Measurements from ENCODE around the gene TRIM62.

The TRIM62 gene

GRCh38 chr1:33162141-33162540 is 19.7 kb downstream of the TRIM62 start:
- no peak for DNase-seq

GRCh38 chr1:33161061-33161681 is 20.7 kb downstream of the TRIM62 start:
- DNase-seq, result peak in 54 of 56 donors; percentile 26 to 92 (median 74)

GRCh38 chr1:33159577-33159976 is 22.3 kb downstream of the TRIM62 start:
- DNase-seq, result no peak

- no peak for DNase-seq
Observed at GRCh38 chr1:33158366-33158765, 23.5 kb downstream of the TRIM62 start.

- DNase-seq, result no peak
Observed at GRCh38 chr1:33157131-33157530, 24.7 kb downstream of the TRIM62 start.

GRCh38 chr1:33155877-33156538 is 25.8 kb downstream of the TRIM62 start:
- DNase-seq, result no peak

GRCh38 chr1:33153650-33154049 is 28.2 kb downstream of the TRIM62 start:
- no peak for DNase-seq

- peak in 50 of 56 donors; percentile 11 to 86 (median 58) for DNase-seq
Observed at GRCh38 chr1:33152685-33153432, 29.0 kb downstream of the TRIM62 start.

GRCh38 chr1:33151116-33151515 is 30.7 kb downstream of the TRIM62 start:
- DNase-seq, result peak in 1 of 56 donors; percentile 16

- DNase-seq, result no peak
Observed at GRCh38 chr1:33150522-33150921, 31.3 kb downstream of the TRIM62 start.

- DNase-seq, result no peak
Observed at GRCh38 chr1:33149453-33150190, 32.2 kb downstream of the TRIM62 start.

GRCh38 chr1:33148615-33149014 is 33.2 kb downstream of the TRIM62 start:
- DNase-seq, result no peak

- DNase-seq, result no peak
Observed at GRCh38 chr1:33147997-33148314, 33.9 kb downstream of the TRIM62 start.

- DNase-seq, result no peak
Observed at GRCh38 chr1:33147275-33147996, 34.4 kb downstream of the TRIM62 start.

GRCh38 chr1:33146003-33146402 is 35.8 kb downstream of the TRIM62 start:
- no peak for DNase-seq

GRCh38 chr1:33143698-33144097 is 38.1 kb downstream of the TRIM62 start:
- DNase-seq, result no peak

- no peak for DNase-seq
Observed at GRCh38 chr1:33143176-33143575, 38.7 kb downstream of the TRIM62 start.

GRCh38 chr1:33142483-33143064 is 39.3 kb downstream of the TRIM62 start:
- no peak for DNase-seq

- DNase-seq, result no peak
Observed at GRCh38 chr1:33141781-33142180, 40.1 kb downstream of the TRIM62 start.

- DNase-seq, result no peak
Observed at GRCh38 chr1:33141216-33141615, 40.6 kb downstream of the TRIM62 start.

All from amygdala (tissue), 56 donors.